ENCODE data around the gene ARHGEF17. TPM values are rescaled to one million over a fixed set of nuclear protein-coding genes. Genes with fewer than 3 reads are reported as not detected.

The ARHGEF17 gene
- total RNA-seq, 4 donors from 2014 or later, result 10.2 to 18.8 (median 14.7) TPM

DNA sequence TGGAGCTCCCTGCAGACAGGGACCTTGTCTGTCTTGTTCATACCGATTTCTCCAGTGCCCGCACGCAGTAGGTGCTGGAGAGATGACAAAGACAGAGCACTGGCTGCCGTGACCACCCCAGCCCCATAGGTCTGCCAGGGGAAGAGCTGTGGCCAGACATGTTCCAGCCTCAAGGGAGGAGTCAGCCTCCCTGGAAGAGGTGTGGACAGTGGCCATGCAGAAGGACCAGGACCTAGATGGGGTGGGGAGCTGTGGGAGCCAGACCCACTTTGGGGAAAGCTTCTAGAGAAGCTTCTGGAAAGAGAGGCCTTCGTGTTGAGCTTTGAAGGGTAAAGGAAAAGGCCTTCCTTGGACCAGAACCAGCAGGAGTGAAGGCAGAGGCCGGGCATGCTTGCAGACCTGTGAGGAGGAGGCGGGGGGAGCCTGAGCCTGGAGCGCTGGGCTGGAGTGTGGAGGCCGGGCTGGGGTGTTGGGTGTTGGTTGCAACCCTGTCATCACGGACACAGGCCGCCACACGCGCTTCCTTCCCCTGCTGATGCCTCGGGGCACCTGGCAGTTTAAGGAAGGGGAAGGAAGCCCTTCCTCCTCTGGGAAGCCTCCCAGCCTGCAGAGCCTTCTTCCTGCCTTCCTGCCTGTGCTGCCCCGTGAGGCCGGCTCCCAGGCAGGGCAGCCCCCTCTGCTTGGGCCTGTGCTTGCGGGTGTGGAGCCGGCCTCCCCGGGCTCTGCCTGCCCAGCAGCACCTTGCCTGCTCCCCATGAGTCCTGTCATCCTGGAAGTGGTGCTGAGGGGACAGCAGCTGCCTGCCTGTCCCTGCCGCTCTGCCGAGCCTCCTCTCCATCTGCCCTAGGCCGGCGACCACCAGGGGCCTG is 80.4 kb downstream of the ARHGEF17 start:
- no peak overlapping the region for H3K4me3 ChIP-seq (ENCODE audit: low read depth, poor library complexity, severe bottlenecking)
- WGBS, 2 donors, result 39 to 52% methylated on average over 21 to 23 of the region's 23 CpGs
- intact Hi-C loops (cut with DNase I; ENCODE audit: low total_unique reads), result loop anchor here (10.0 kb wide), 1 partner anchor 84 kb away; the partner anchor contains the start of gene ARHGEF17
- no peak for DNase-seq (ENCODE audit: low spot score in 2 of 2)
- TF ChIP-seq POLR2A (IDR thresholded peaks at IDR 0.05), result no peak

DNA sequence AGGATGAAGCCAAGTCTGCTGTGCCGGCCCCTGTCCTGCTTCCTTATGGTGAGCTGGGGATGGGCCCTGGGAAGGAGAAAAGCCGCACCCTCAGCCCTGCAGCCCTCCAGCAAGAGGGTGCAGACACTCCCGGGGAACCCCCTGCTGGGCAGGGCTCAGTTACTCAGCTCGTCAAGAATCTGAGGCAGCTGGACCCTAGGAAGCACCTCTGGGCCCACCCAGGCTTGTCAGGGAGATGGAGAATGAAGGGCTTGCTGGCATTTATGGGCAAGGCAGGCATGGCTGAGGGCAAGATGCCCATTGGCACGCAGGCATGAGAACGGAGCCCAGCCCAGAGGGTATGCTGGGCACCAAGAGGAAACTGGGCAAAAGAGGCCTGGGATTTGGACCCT is 81.1 kb downstream of the ARHGEF17 start:
- 51 to 58% methylated on average over 5 to 6 of the region's 6 CpGs for WGBS, 2 donors
- intact Hi-C loops (cut with DNase I; ENCODE audit: low total_unique reads), result loop anchor here (10.0 kb wide), 1 partner anchor 84 kb away; the partner anchor contains the start of gene ARHGEF17
- TF ChIP-seq, protein P1, sequence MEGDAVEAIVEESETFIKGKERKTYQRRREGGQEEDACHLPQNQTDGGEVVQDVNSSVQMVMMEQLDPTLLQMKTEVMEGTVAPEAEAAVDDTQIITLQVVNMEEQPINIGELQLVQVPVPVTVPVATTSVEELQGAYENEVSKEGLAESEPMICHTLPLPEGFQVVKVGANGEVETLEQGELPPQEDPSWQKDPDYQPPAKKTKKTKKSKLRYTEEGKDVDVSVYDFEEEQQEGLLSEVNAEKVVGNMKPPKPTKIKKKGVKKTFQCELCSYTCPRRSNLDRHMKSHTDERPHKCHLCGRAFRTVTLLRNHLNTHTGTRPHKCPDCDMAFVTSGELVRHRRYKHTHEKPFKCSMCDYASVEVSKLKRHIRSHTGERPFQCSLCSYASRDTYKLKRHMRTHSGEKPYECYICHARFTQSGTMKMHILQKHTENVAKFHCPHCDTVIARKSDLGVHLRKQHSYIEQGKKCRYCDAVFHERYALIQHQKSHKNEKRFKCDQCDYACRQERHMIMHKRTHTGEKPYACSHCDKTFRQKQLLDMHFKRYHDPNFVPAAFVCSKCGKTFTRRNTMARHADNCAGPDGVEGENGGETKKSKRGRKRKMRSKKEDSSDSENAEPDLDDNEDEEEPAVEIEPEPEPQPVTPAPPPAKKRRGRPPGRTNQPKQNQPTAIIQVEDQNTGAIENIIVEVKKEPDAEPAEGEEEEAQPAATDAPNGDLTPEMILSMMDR (IDR thresholded peaks at IDR 0.05), result no peak
- no peak for TF ChIP-seq POLR2A (IDR thresholded peaks at IDR 0.05)
- no peak overlapping the region for H3K4me3 ChIP-seq (ENCODE audit: low read depth, poor library complexity, severe bottlenecking)
- DNase-seq (ENCODE audit: low spot score in 2 of 2), result no peak

DNA sequence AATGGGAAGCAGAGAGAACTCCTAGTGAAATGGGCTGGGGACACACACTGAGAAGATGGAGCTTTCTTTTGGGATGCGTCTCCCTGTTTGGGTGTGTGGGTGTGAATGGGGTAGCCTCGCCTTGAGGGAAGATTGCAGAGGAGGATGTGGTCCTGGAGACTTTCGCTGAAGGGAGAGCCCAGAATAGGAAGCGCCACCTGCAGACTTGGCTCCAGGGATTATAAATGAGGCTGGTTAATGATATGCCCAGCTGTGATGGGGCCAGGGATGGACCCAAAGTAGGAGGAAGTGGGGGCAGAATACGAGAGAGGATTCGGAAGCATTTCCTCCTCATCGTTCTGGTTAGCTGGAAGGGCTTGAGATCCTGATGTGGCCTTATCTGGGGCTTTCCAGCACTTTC is 81.8 kb downstream of the ARHGEF17 start:
- intact Hi-C loops (cut with DNase I; ENCODE audit: low total_unique reads), result loop anchor here (5.0 to 10.0 kb wide), 2 partner anchors 38 to 85 kb away; partner anchors contain the start of gene ARHGEF17
- no peak for DNase-seq (ENCODE audit: low spot score in 2 of 2)
- no peak overlapping the region for H3K4me3 ChIP-seq (ENCODE audit: low read depth, poor library complexity, severe bottlenecking)
- TF ChIP-seq POLR2A (IDR thresholded peaks at IDR 0.05), result no peak
- TF ChIP-seq, protein P1 (IDR thresholded peaks at IDR 0.05), result no peak
- 72 to 75% methylated on average over 7 of the region's 7 CpGs for WGBS, 2 donors

DNA sequence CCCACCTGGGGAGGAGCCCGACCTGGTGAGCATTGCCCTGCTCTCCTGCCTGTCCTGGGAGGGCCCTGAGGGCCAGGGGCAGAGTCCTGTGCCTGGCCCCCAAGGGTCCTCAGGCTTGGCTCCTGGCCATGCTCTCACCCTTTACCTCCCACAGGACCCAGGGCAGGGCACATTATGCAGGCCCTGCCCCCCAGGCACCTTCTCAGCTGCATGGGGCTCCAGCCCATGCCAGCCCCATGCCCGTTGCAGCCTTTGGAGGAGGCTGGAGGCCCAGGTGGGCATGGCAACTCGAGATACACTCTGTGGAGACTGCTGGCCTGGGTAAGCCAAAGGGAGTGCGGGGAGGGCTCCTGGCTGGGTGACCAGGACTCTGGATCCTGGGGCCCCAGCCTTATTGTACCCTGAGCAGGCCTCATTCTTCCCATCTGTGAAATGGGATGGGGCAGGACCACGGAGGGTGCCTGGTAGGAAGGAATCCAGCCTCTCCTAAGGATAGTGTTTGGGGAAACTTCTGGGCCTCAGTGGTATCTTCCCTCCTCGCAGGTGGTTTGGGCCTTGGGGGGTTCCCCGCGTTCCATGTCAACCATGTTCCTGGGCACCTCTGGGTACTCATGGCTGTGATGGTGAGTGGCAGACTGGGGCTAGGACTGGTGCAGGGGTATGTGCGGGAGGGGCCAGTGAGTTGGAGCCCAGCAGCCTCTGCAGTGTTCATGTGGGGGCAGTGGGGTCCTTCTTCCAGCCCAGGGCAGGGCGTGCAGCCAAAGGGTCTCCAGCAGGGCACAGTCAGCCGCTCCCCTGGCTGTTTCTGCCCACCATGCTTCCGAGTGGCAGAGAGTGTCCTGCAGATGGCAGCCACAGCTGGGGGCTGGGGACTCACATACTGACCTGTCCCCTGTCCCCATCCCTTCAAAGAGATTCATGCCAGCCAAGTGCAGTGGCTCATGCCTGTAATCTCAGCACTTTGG is 82.8 kb downstream of the ARHGEF17 start:
- no peak overlapping the region for H3K4me3 ChIP-seq (ENCODE audit: low read depth, poor library complexity, severe bottlenecking)
- no peak for TF ChIP-seq POLR2A (IDR thresholded peaks at IDR 0.05)
- TF ChIP-seq, protein P1 (IDR thresholded peaks at IDR 0.05), result no peak
- 94 to 95% methylated on average over 11 to 12 of the region's 12 CpGs for WGBS, 2 donors
- no peak for DNase-seq (ENCODE audit: low spot score in 2 of 2)
- intact Hi-C loops (cut with DNase I; ENCODE audit: low total_unique reads), result loop anchor here (5.0 kb wide), 1 partner anchor 39 kb away; no protein-coding TSS in a partner anchor

DNA sequence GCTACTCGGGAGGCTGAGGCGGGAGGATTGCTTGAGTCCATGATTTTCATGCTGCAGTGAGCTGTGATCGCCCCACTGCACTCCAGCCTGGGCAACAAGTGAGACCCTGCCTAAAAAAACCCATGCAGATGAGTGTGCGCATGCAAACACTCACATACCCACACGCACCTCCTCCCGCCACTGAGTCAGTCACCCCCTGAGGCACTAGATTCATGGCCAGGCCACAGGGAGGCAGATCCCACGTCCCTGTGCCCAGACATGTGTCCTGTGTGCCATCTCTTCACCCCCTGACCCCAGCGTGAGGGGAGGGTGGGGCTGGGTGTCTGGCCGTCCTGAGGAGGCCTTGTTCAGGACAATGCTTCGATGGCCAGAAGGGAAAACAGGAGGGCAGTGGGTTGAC is 83.6 kb downstream of the ARHGEF17 start:
- no peak for TF ChIP-seq POLR2A (IDR thresholded peaks at IDR 0.05)
- TF ChIP-seq, protein P1 (IDR thresholded peaks at IDR 0.05), result no peak
- intact Hi-C loops (cut with DNase I; ENCODE audit: low total_unique reads), result loop anchor here (5.0 kb wide), 1 partner anchor 39 kb away; no protein-coding TSS in a partner anchor
- 78 to 84% methylated on average over 10 of the region's 10 CpGs for WGBS, 2 donors
- DNase-seq (ENCODE audit: low spot score in 2 of 2), result no peak
- H3K4me3 ChIP-seq (ENCODE audit: low read depth, poor library complexity, severe bottlenecking), result no peak overlapping the region

Data from lower leg skin (tissue), 4 donors.